ENCODE data around the gene REXO4.
A peak's percentile ranks its signal among the peaks of the same experiment; 100 is the strongest.

GRCh38 chr9:133467101-133467500 is 49.3 kb upstream of the REXO4 start:
- TF ChIP-seq EZH2 (IDR thresholded peaks at IDR 0.05; ENCODE audit: low read depth, unreplicated experiment) = no peak
- peak; percentile 29 to 54; a peak in 3 of 4 replicates for TF ChIP-seq CTCF (conservative IDR thresholded peaks at IDR 0.05; ENCODE audit: low read depth in 2 of 2)
- TF ChIP-seq ZNF331 (CRISPR knock-in tag; IDR thresholded peaks at IDR 0.05; ENCODE audit: low read depth) = no peak
- TF ChIP-seq REST (IDR thresholded peaks at IDR 0.05; ENCODE audit: unreplicated experiment) = no peak
- TF ChIP-seq POLR2AphosphoS5 (IDR thresholded peaks at IDR 0.05; ENCODE audit: low read depth) = no peak
- TF ChIP-seq EZH2phosphoT487 (IDR thresholded peaks at IDR 0.05; ENCODE audit: unreplicated experiment) = no peak
- no peak for TF ChIP-seq CREB1 (CRISPR knock-in tag; IDR thresholded peaks at IDR 0.05; ENCODE audit: low read depth)
- TF ChIP-seq JUNB (IDR thresholded peaks at IDR 0.05; ENCODE audit: unreplicated experiment) = no peak
- TF ChIP-seq ZNF462 (CRISPR knock-in tag; IDR thresholded peaks at IDR 0.05) = no peak

Measured in GM23338 (cell line).